Forelimb muscle (tissue), 1 donor: ENCODE results near the gene CEP95. TPM values are rescaled to one million over a fixed set of nuclear protein-coding genes. Genes with fewer than 3 reads are reported as not detected.
"Not testable (repeated sequence)": the region's sequence is repeated elsewhere in the genome, so short reads cannot be mapped to it uniquely, and the experiment has no call there.

Experiments used
- DNase-seq: peaks from one replicate; pipeline ENCODE4 v3.0.0-alpha.2; 2013; ENCODE audit warnings: low read depth
- polyA plus RNA-seq: library from polyadenylated mRNA; unstranded; fragments of 120-200 nt; gene quantifications from one replicate; pipeline ENCODE4 v1.2.1, GENCODE V29; 2013; ENCODE audit not compliant: insufficient read length

CEP95 gene
- polyA plus RNA-seq, 1 donor = 59.3 TPM

- DNase-seq = no peak
Measured at GRCh38 chr17:64573214-64573613, 66.4 kb downstream of the CEP95 start.

- DNase-seq = no peak
Measured at GRCh38 chr17:64574646-64575045, 67.9 kb downstream of the CEP95 start.

- DNase-seq = no peak
Measured at GRCh38 chr17:64575431-64575830, 68.7 kb downstream of the CEP95 start.

- not testable (repeated sequence) for DNase-seq
Measured at GRCh38 chr17:64577025-64577424, 70.2 kb downstream of the CEP95 start.

- DNase-seq = no peak
Measured at GRCh38 chr17:64579917-64580316, 73.1 kb downstream of the CEP95 start.

GRCh38 chr17:64580384-64581315, 73.9 kb downstream of the CEP95 start:
- no peak for DNase-seq

GRCh38 chr17:64583038-64583437, 76.3 kb downstream of the CEP95 start:
- no peak for DNase-seq

- no peak for DNase-seq
Measured at GRCh38 chr17:64585146-64585545, 78.4 kb downstream of the CEP95 start.

Other genes with a start within 250 kb of the CEP95 start
- gene TEX2, start 243.7 kb upstream of the CEP95 start, polyA plus RNA-seq = 22.2 TPM
- 154 TPM for gene PECAM1, start 116.1 kb upstream of the CEP95 start, polyA plus RNA-seq
- 7.0 TPM for gene MILR1, start 57.9 kb upstream of the CEP95 start, polyA plus RNA-seq
- gene POLG2, start 9.9 kb upstream of the CEP95 start, polyA plus RNA-seq = 26.6 TPM
- 394 TPM for gene DDX5, start 688 bp upstream of the CEP95 start, polyA plus RNA-seq
- gene SMURF2, start 155.3 kb downstream of the CEP95 start, polyA plus RNA-seq = 19.8 TPM